Naive thymus-derived CD4-positive, alpha-beta T cell (primary cell): Measurements from ENCODE around the gene CREBBP. TPM values are rescaled to one million over a fixed set of nuclear protein-coding genes. Genes with fewer than 3 reads are reported as not detected.

Source experiments
- ATAC-seq: fragments of 150-1000 bp; cut with Tn5 transposase; 2 replicates; pipeline ENCODE4 v1.10.0; 2021; ENCODE audit warnings: mild to moderate bottlenecking, moderate library complexity
- CTCF ChIA-PET: fragments of 350-600 bp; sonication (Branson Sonifier 250); formaldehyde crosslinking; loops from one replicate; lab custom pipeline; 2021; ENCODE audit warnings: antibody characterized with exemption; lab: Charles Lee
- POLR2A ChIA-PET: fragments of 350-600 bp; sonication (Branson Sonifier 250); formaldehyde crosslinking; loops from one replicate; lab custom pipeline; 2021; ENCODE audit warnings: antibody characterized with exemption, inconsistent platforms; lab: Charles Lee
- DNase-seq, 9 donors: peaks; one replicate each; pipeline versions ENCODE4 v3.0.0 to v3.0.0-alpha.2; 2020 to 2022; ENCODE audit warnings: mixed read lengths in 1 of 9
- H3K27ac ChIP-seq: one replicate; pipeline ENCODE4 v1.7.0; 2013; ENCODE audit warnings: mild to moderate bottlenecking, low read depth, low read length, moderate library complexity
- H3K27me3 ChIP-seq, 2 donors: one replicate each; pipeline ENCODE4 v1.7.0; 2013; ENCODE audit warnings: low read length in 2 of 2, mild to moderate bottlenecking in 2 of 2, moderate library complexity in 2 of 2; ENCODE audit not compliant: control insufficient read depth in 2 of 2, insufficient read depth in 2 of 2
- H3K36me3 ChIP-seq, 3 experiments: 1 replicate in 2 of 3; 2 replicates in 1 of 3; pipeline ENCODE4 v1.7.0; 2013; ENCODE audit warnings: low read length in 3 of 3, mild to moderate bottlenecking in 3 of 3, moderate library complexity in 1 of 3; ENCODE audit not compliant: insufficient read depth in 3 of 3, control insufficient read depth in 2 of 3
- H3K4me1 ChIP-seq, 2 donors: one replicate each; pipeline ENCODE4 v1.7.0; 2013; ENCODE audit warnings: low read length in 2 of 2, mild to moderate bottlenecking in 2 of 2, moderate library complexity in 1 of 2; ENCODE audit not compliant: control insufficient read depth in 2 of 2, insufficient read depth in 2 of 2
- H3K4me3 ChIP-seq: 2 replicates; pipeline ENCODE4 v1.7.0; 2013; ENCODE audit warnings: mild to moderate bottlenecking, low read length
- H3K9me3 ChIP-seq, 3 experiments: 1 replicate in 2 of 3; 2 replicates in 1 of 3; pipeline ENCODE4 v1.7.0; 2013; ENCODE audit warnings: low read length in 3 of 3; ENCODE audit not compliant: control insufficient read depth in 2 of 3
- H3K27ac Mint-ChIP-seq, 9 donors: one replicate each; pipeline ENCODE4 v1.8.0; 2020 to 2022; ENCODE audit warnings: mixed read lengths in 9 of 9, mild to moderate bottlenecking in 8 of 9, moderate library complexity in 5 of 9, inconsistent platforms in 2 of 9
- H3K27me3 Mint-ChIP-seq, 5 donors: one replicate each; pipeline ENCODE4 v1.8.0; 2021 to 2022; ENCODE audit warnings: mixed read lengths in 5 of 5, mild to moderate bottlenecking in 1 of 5
- H3K36me3 Mint-ChIP-seq, 5 donors: one replicate each; pipeline ENCODE4 v1.8.0; 2020 to 2022; ENCODE audit warnings: mixed read lengths in 5 of 5, mild to moderate bottlenecking in 3 of 5, inconsistent platforms in 1 of 5
- H3K4me1 Mint-ChIP-seq, 7 donors: one replicate each; pipeline ENCODE4 v1.8.0; 2020 to 2022; ENCODE audit warnings: mixed read lengths in 7 of 7, mild to moderate bottlenecking in 3 of 7, inconsistent platforms in 1 of 7
- H3K4me3 Mint-ChIP-seq, 10 donors: one replicate each; pipeline ENCODE4 v1.8.0; 2020 to 2022; ENCODE audit warnings: mild to moderate bottlenecking in 10 of 10, mixed read lengths in 10 of 10, moderate library complexity in 6 of 10, inconsistent platforms in 2 of 10
- H3K9me3 Mint-ChIP-seq, 11 donors: one replicate each; pipeline ENCODE4 v1.8.0; 2020 to 2022; ENCODE audit warnings: mixed read lengths in 11 of 11, mild to moderate bottlenecking in 4 of 11, inconsistent platforms in 1 of 11, moderate library complexity in 1 of 11
- intact Hi-C, 2 donors: fragments of 100-400 bp; cut with micrococcal nuclease; formaldehyde crosslinking; loops; one replicate each; pipeline ENCODE4 v1.15.1; 2023
- polyA plus RNA-seq, 2 donors: library from polyadenylated mRNA; unstranded; fragments of 300-500 nt; fragmentation: Illumina TruSeq; gene quantifications; one replicate each; pipeline ENCODE4 v1.2.3, GENCODE V29; 2021
- total RNA-seq, 6 experiments: library from RNA in 5 of 6; stranded (reverse) in 5 of 6; gene quantifications; 1 replicate in 5 of 6; 2 replicates in 1 of 6; pipeline ENCODE4 v1.2.3 and lab custom pipeline; 2021 to 2026

The CREBBP gene
- total and polyA plus RNA-seq, 7 experiments from 2014 or later, result 10.5 to 194 (median 126) TPM

DNA sequence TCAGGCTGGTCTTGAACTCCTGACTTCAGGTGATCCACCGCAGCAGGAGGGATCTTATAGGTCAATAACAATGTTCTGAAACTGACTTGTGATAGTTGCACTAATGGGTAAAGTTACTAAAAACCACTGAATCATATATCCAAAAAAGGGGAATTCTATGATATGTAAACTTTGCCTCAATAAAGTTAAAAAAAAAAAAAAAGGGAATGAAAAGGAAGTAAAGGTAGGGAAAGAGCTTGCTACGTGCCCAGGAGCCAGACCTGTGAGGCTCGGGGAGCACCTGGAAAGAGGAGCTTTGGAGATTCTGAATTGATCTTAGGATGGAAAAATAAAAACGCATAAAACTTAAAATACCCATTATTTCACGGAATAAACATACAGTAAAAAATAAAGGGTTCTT is 142.4 kb downstream of the CREBBP start:
- H3K4me1 ChIP-seq, result no peaks in the 10 kb centered on the region
- H3K4me3 Mint-ChIP-seq, result no peak overlapping the region
- CTCF ChIA-PET, result interaction anchor here (0.7 kb wide), 1 partner anchor 41 kb away, joined by 6 read pairs; no protein-coding TSS in a partner anchor
- no peak for DNase-seq
- intact Hi-C loops, result no loop called here
- H3K27ac ChIP-seq, result no peak overlapping the region
- ATAC-seq, result no peak
- H3K27me3 ChIP-seq, result no peaks in the 10 kb centered on the region
- peaks cover 0 to 8% (median 0%) of the 10 kb centered on the region in 7 donors for H3K4me1 Mint-ChIP-seq
- H3K36me3 Mint-ChIP-seq, result peaks cover 15 to 66% (median 38%) of the 10 kb centered on the region in 5 donors
- H3K36me3 ChIP-seq, result peaks cover 22 to 93% (median 23%) of the 10 kb centered on the region in 3 experiments
- H3K9me3 Mint-ChIP-seq, result peaks cover 0 to 3% (median 0%) of the 10 kb centered on the region in 11 donors
- no peaks in the 10 kb centered on the region for H3K27me3 Mint-ChIP-seq
- H3K27ac Mint-ChIP-seq, result peak overlapping the region in 2 of 9 donors; percentile 17 to 45
- POLR2A ChIA-PET, result interaction anchor here (0.5 kb wide), 1 partner anchor 80 kb away, joined by 3 read pairs; no protein-coding TSS in a partner anchor
- H3K9me3 ChIP-seq, result no peaks in the 10 kb centered on the region
- no peak overlapping the region for H3K4me3 ChIP-seq

- Mint-ChIP-seq H3K27ac (peak overlapping the region in 4 of 9 donors; percentile 34 to 64 (median 49)), H3K4me3 (no peak overlapping the region), H3K9me3 (peaks cover 0 to 3% (median 0%) of the 10 kb centered on the region in 11 donors), H3K4me1 (peaks cover 0 to 8% (median 0%) of the 10 kb centered on the region in 7 donors), H3K27me3 (no peaks in the 10 kb centered on the region), H3K36me3 (peaks cover 15 to 57% (median 36%) of the 10 kb centered on the region in 5 donors)
- Histone ChIP-seq H3K4me1 (no peaks in the 10 kb centered on the region), H3K27ac (no peak overlapping the region), H3K27me3 (no peaks in the 10 kb centered on the region), H3K9me3 (no peaks in the 10 kb centered on the region), H3K36me3 (peaks cover 22 to 93% (median 23%) of the 10 kb centered on the region in 3 experiments), H3K4me3 (no peak overlapping the region)
- no peak for ATAC-seq
- ChIA-PET POLR2A (no interaction called here), CTCF (no interaction called here)
- intact Hi-C loops, result loop anchor here in 1 of 2 donors (2.0 kb wide), 1 partner anchor 46 kb away; no protein-coding TSS in a partner anchor
- no peak for DNase-seq
Measured at GRCh38 chr16:3737181-3737580, 143.3 kb downstream of the CREBBP start.

DNA sequence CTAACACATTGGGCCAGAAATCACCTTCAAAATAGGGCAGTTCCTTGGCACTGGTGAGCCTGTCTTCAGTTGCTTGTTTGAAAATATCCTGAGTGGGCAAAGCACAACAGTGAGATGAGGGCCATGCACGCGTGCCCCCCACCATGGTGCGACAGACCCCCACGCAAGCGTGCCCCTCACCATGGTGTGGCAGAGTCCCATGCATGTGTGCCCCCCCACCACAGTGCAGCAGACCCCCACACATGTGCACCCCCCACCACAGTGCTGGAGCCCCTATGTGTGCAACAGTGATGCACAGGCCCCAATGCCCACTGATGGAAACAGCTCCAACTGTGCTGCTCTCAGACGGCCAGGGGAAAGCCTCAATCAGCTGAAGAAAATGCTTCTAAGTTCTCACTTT is 144.4 kb downstream of the CREBBP start:
- Histone ChIP-seq H3K4me1 (no peaks in the 10 kb centered on the region), H3K27ac (no peak overlapping the region), H3K27me3 (no peaks in the 10 kb centered on the region), H3K9me3 (no peaks in the 10 kb centered on the region), H3K36me3 (peaks cover 23 to 93% (median 30%) of the 10 kb centered on the region in 3 experiments), H3K4me3 (no peak overlapping the region)
- CTCF ChIA-PET, result no interaction called here
- no peaks in the 10 kb centered on the region for H3K27me3 Mint-ChIP-seq
- POLR2A ChIA-PET, result no interaction called here
- H3K4me1 Mint-ChIP-seq, result peaks cover 0 to 8% (median 0%) of the 10 kb centered on the region in 7 donors
- ATAC-seq (no peak), DNase-seq (no peak)
- H3K4me3 Mint-ChIP-seq, result no peak overlapping the region
- H3K27ac Mint-ChIP-seq, result peak overlapping the region in 4 of 9 donors; percentile 28 to 69 (median 53)
- intact Hi-C loops, result loop anchor here in 1 of 2 donors (2.0 kb wide), 1 partner anchor 45 kb away; no protein-coding TSS in a partner anchor
- peaks cover 18 to 64% (median 34%) of the 10 kb centered on the region in 5 donors for H3K36me3 Mint-ChIP-seq
- H3K9me3 Mint-ChIP-seq, result peaks cover 0 to 3% (median 0%) of the 10 kb centered on the region in 11 donors

- no peak overlapping the region for H3K27ac ChIP-seq
- Mint-ChIP-seq H3K4me3 (no peak overlapping the region), H3K9me3 (peaks cover 0 to 3% (median 0%) of the 10 kb centered on the region in 11 donors), H3K27ac (peak overlapping the region in 3 of 9 donors; percentile 28 to 69 (median 68)), H3K27me3 (no peaks in the 10 kb centered on the region), H3K4me1 (peaks cover 0 to 8% (median 0%) of the 10 kb centered on the region in 7 donors), H3K36me3 (peaks cover 19 to 69% (median 35%) of the 10 kb centered on the region in 5 donors)
- no peak for ATAC-seq
- peaks cover 23 to 93% (median 29%) of the 10 kb centered on the region in 3 experiments for H3K36me3 ChIP-seq
- intact Hi-C loops, result no loop called here
- POLR2A ChIA-PET, result no interaction called here
- CTCF ChIA-PET, result no interaction called here
- no peaks in the 10 kb centered on the region for H3K9me3 ChIP-seq
- H3K4me1 ChIP-seq, result no peaks in the 10 kb centered on the region
- no peak for DNase-seq
- no peaks in the 10 kb centered on the region for H3K27me3 ChIP-seq
- H3K4me3 ChIP-seq, result no peak overlapping the region
Measured at GRCh38 chr16:3735541-3735940, 145.0 kb downstream of the CREBBP start.

DNA sequence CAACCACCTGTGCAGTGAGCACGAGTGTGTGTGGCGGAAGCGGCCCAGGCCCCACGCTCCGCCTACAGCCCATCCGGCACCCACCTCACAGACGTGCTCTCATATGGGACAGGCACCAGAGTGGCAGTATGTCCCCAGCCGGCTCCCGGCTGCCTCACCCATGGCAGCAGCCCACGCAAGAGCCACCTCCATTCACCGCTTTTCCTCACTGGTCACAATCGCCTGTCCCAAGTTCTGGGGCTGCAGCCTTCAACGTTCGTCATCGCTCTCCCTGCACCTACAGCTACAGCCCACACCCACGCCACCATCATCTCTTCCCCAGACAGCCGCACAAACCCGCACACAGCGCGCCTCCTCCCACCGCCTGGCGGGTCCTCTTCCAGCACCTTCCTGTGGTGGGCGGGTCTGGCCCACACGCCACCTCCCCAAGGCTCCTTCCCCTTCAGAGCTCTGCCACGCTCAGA is 145.7 kb downstream of the CREBBP start:
- no peak overlapping the region for H3K4me3 ChIP-seq
- ATAC-seq, result no peak
- peaks cover 0 to 3% (median 0%) of the 10 kb centered on the region in 11 donors for H3K9me3 Mint-ChIP-seq
- H3K27ac ChIP-seq, result no peak overlapping the region
- DNase-seq, result no peak
- H3K27ac Mint-ChIP-seq, result peak overlapping the region in 4 of 9 donors; percentile 26 to 67 (median 48)
- H3K27me3 Mint-ChIP-seq, result no peaks in the 10 kb centered on the region
- peak overlapping the region in 1 of 10 donors; percentile 66 for H3K4me3 Mint-ChIP-seq
- no peaks in the 10 kb centered on the region for H3K9me3 ChIP-seq
- peaks cover 0 to 8% (median 0%) of the 10 kb centered on the region in 7 donors for H3K4me1 Mint-ChIP-seq
- H3K36me3 ChIP-seq, result peaks cover 20 to 94% (median 29%) of the 10 kb centered on the region in 3 experiments
- intact Hi-C loops, result no loop called here
- CTCF ChIA-PET, result no interaction called here
- peaks cover 25 to 70% (median 43%) of the 10 kb centered on the region in 5 donors for H3K36me3 Mint-ChIP-seq
- H3K4me1 ChIP-seq, result no peaks in the 10 kb centered on the region
- no peaks in the 10 kb centered on the region for H3K27me3 ChIP-seq
- POLR2A ChIA-PET, result no interaction called here

- ChIA-PET CTCF (no interaction called here), POLR2A (interaction anchor here (0.6 kb wide), 1 partner anchor 145 kb away, joined by 3 read pairs; no protein-coding TSS in a partner anchor)
- Histone ChIP-seq H3K36me3 (peaks cover 20 to 94% (median 29%) of the 10 kb centered on the region in 3 experiments), H3K9me3 (no peaks in the 10 kb centered on the region), H3K27me3 (no peaks in the 10 kb centered on the region), H3K27ac (no peak overlapping the region), H3K4me3 (no peak overlapping the region), H3K4me1 (no peaks in the 10 kb centered on the region)
- H3K4me3 Mint-ChIP-seq, result no peak overlapping the region
- H3K27ac Mint-ChIP-seq, result no peak overlapping the region
- H3K27me3 Mint-ChIP-seq, result no peaks in the 10 kb centered on the region
- H3K36me3 Mint-ChIP-seq, result peaks cover 29 to 67% (median 46%) of the 10 kb centered on the region in 5 donors
- H3K9me3 Mint-ChIP-seq, result peaks cover 0 to 3% (median 0%) of the 10 kb centered on the region in 11 donors
- peaks cover 0 to 6% (median 0%) of the 10 kb centered on the region in 7 donors for H3K4me1 Mint-ChIP-seq
- ATAC-seq, result no peak
- DNase-seq, result no peak
- intact Hi-C loops, result no loop called here
Measured at GRCh38 chr16:3734084-3734757, 146.3 kb downstream of the CREBBP start.
